ENCODE data around the gene CALCA. TPM values are rescaled to one million over a fixed set of nuclear protein-coding genes. Genes with fewer than 3 reads are reported as not detected.

The CALCA gene
- polyA plus RNA-seq, 3 donors, result 13.3 to 16.3 (median 16.1) TPM

DNA sequence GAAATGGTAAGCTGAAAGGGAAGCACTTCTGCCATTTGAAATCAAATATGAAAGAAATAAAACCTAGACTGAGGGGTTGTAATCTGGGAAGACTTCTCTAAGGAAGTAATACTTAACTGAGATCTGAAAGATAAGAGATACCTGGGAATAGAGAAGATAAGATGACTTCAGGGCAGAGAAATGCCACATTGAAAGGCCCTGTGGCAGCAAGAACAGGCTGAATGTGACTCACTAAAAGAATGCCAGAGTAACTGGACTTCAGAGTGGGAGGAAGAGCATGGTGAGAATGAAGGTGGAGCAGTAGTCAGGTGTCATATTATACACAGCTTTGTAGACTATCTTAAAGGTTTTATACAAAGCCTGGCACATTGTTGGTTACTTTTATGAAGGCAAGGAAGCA lies 17.6 kb downstream of the CALCA start:
- DNase-seq, result no peak

DNA sequence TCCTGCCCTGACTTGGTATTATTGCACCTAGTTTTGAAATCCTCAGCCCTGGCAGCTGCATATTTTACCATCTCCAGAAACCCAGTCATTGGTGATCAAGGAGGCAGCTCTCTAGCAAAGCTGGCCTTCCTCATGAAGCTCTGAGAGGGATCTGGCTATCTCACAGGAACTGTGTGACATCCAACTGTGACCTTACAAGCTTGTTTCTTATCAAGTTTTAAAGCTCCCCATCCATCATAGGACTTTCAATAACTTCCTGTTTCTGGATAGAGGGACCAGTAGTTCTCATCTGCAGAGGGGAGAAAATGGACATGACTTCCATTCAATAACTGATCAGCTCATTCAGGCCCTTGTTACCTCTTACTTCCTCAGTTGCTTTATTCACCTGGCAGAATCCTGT lies 18.2 kb downstream of the CALCA start:
- no peak for DNase-seq

DNA sequence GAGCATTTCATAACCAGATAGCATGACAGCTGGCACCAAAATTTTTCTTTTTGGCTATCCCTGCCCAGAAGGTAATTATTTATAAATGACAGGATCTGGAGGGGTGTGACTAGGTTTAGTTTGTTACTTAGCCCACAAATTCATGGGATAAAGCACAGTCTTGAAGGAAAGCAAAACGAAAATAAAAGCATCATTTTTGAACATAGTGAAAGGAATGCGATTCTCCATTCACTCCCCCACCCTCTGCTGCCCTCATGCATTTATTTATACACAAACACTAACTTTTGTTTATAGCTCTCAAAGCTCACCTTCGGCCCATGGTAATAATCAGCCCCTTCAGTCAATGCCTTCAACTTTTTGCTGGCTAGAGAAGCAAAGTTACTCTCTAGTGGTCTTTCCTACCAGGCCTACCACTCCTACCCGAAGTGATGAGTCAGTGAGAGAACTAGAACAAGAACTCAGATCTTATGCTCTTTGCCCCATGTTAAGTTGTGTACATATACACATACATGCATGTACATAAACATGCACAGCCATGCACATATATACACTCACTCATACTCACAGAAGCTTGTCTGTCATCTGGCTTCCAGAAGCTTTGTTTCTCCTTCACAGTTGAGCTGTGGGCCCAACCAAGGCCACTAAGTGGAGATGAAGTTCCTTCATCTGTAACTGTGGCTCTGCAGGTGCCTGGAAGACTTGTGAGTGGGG lies 22.6 kb downstream of the CALCA start:
- DNase-seq, result no peak

DNA sequence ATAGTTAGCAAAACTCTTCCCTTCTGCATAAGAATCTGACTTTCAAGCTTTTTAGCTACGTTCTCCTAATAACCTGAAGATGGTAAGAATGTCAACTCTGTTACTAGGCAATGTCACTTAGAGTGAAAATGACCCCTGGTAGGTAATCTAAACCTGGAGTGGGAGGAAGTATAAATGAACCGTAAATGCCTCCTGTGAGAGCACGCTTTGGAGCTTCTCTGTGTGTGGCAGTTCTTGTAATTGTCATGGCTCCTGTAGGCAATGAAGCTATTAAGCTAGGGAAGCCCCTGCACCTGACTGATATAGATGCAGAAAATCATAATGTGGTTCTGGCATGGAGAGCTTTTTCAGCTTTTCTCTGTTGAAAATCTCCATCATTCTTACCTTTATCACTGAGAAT lies 29.4 kb downstream of the CALCA start:
- peak; percentile 20 for DNase-seq

DNA sequence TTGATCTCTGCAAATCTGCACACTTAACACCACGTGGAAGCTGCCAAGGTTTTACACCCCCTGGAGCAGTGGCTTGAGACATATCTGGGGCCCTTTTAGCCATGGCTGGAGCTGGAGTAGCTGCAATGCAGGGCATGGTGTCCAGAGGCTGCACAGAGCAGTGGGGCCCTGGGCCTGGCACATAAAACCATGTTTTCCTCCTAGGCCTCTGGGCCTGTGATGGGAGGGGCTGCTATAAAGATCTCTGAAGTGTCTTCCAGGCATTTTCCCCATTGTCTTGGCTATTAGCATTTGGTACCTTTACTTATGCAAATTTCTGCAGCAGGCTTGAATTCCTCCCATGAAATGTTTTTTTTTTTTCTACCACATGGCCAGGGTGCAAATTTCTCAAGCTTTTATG lies 33.2 kb downstream of the CALCA start:
- no peak for DNase-seq

DNA sequence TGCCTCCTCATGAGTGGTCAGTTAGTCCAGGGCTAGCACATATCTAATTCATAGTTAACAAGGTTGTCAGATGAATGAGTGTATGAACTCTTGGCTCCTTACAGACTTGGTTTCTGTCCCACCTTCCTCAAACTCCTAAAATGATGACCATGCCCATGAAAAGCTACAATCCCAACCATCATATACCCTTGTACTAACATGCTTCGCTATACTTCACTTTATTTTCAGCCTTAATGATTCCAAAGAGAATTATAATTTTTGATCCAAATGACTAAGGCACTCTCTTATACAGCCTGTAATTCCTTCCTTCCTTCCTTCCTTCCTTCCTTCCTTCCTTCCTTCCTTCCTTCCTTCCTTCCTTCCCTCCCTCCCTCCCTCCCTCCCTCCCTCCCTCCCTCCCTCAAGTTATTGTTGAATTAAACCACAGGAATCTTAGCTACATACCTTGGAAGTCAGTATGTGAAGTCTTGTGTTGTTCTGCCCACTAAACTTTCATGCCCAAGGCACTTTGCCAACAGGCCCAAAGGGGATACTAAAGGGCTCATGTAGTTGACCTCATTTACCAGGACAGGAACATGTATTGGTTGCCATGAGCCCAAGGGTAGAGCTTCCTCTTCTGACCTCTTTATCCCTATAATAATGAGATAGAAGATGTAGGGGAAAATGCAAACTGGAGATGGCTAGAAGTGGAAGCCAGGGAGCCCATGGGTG lies 37.4 kb downstream of the CALCA start:
- DNase-seq, result no peak

DNA sequence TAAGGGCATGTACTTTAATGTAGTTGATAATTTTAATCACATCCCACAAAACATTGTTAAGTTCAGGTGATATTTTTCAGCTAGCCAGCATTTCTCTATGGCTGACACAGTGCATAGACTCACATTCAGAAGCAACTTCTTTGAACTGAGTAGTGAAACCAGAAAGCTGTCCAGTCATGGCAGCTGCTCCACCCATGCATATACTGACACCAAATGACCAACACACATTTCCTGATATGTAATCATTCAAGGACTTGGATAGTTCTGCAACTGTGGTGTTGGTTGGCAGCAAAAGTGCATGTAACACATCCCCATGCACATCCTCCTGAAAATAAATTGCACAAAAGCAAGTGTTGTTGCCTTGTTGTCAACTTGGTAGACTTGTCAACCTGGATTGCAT lies 39.7 kb downstream of the CALCA start:
- DNase-seq, result no peak

DNA sequence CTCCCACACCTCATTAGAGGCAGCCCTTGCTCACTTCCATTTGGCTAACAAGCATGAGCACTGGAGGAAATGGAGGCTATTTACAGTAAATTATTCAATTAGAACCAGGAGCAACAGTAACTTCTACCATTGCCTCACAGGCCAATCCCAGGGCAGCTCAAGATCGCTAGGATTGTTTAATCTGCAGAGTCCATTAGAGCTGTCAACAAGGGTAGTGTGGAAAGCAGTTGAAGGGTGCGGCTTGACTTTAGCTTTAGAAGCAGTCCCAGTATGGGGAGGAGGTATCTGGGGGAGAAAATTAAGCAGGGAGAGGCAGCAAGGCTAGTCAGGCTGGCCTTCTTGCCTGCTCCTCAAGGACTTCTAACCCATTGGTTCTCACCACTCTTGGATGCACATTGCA lies 41.8 kb downstream of the CALCA start:
- no peak for DNase-seq

DNA sequence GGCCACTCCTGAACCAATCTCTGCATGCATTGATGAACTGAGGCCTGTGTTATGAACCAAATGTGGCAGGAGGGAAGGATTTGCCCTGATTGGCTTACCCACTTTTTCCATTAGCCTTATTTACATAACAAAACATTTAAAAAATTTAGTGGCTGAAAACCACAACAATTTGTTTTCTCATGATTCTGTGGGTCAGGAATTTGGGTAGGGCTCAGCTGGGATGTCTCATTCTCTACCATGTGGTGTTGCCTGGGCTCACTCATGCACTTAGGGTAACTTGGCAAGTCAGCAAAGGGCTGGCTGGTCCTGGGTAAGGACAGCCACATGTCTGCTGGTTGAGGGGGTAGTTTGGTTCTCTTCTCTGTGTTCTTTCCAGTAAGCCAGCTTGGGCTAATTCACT lies 45.0 kb downstream of the CALCA start:
- no peak for DNase-seq

DNA sequence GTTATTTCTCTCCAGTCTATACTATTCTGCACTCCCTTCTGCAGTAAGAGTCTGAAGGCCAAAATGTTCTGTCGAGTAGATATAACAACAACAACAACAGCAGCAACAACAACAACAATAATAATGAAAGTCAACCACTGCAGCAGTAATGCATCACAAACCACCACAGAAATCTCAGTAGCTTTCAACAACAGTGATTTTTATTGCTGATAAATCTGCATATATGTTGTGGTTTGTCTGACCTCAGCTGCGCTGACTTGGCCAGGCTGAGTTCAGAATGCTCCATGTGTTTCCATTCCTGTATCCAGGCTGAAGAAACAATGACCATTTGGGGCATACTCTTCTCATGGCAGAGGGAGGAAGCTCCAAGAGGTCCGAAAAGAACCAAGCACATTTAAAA lies 47.8 kb downstream of the CALCA start:
- no peak for DNase-seq

Other genes starting within 250 kb of the CALCA start
- 10 to 100 TPM; 20.1 to 23.9 (median 23.2) TPM for gene CYP2R1, start 80.1 kb downstream of the CALCA start, polyA plus RNA-seq (ENCODE audit: insufficient read length in 3 of 3)
- 1 to 10 TPM; 3.6 to 5.0 (median 3.8) TPM for gene CALCB, start 101.2 kb upstream of the CALCA start, polyA plus RNA-seq (ENCODE audit: insufficient read length in 3 of 3)
- 1 to 10 TPM in 2 of 3 donors, under 1 TPM in 1; 0.78 to 1.1 (median 1.1) TPM for gene INSC, start 142.6 kb upstream of the CALCA start, polyA plus RNA-seq (ENCODE audit: insufficient read length in 3 of 3)

Data from renal pelvis (tissue), 4 donors.